GM12878 (cell line): ENCODE measurements around the gene POLR2B. TPM values are rescaled to one million over a fixed set of nuclear protein-coding genes. Genes with fewer than 3 reads are reported as not detected.

Source experiments
- BHLHE40 ChIP-seq, 2 experiments: fragments of 450-650 bp in 1 of 2; IDR thresholded peaks; 2 replicates each; pipeline ENCODE4 v1.6.1; 2011 to 2017; ENCODE audit warnings: low read depth in 2 of 2, borderline replicate concordance in 1 of 2, improper control_type of control experiment in 1 of 2, low read length in 1 of 2, mild to moderate bottlenecking in 1 of 2
- CBX5 ChIP-seq: sonication (generic); IDR thresholded peaks from 2 replicates; pipeline ENCODE4 v1.6.1; 2016; ENCODE audit warnings: low read depth, moderate library complexity, mild to moderate bottlenecking, inconsistent platforms
- CHD2 ChIP-seq: IDR thresholded peaks from 2 replicates; pipeline ENCODE4 v1.6.1; 2011; ENCODE audit warnings: low read depth, low read length, improper control_type of control experiment, borderline replicate concordance
- E4F1 ChIP-seq: fragments of 450-650 bp; IDR thresholded peaks from 2 replicates; pipeline ENCODE4 v1.6.1; 2018; ENCODE audit warnings: borderline replicate concordance, mild to moderate bottlenecking; ENCODE audit not compliant: partially characterized antibody
- LARP7 ChIP-seq: fragments of 450-650 bp; IDR thresholded peaks from 2 replicates; pipeline ENCODE4 v1.6.1; 2017; ENCODE audit warnings: mild to moderate bottlenecking
- NRF1 ChIP-seq: conservative IDR thresholded peaks from 2 replicates; pipeline ENCODE4 v1.6.1; 2011; ENCODE audit warnings: mild to moderate bottlenecking, low read depth, low read length, improper control_type of control experiment
- STAT1 ChIP-seq: fragments of 450-650 bp; conservative IDR thresholded peaks from 2 replicates; pipeline ENCODE4 v1.6.1; 2014; ENCODE audit warnings: antibody characterized with exemption, mild to moderate bottlenecking
- YY1 ChIP-seq: IDR thresholded peaks from 2 replicates; pipeline ENCODE4 v1.6.1; 2011; ENCODE audit warnings: low read depth, mild to moderate bottlenecking, low read length
- ZBTB11 ChIP-seq: fragments of 450-650 bp; formaldehyde crosslinking; IDR thresholded peaks from 2 replicates; pipeline ENCODE4 v1.5.0; 2022; ENCODE audit warnings: mild to moderate bottlenecking, missing genetic modification characterization
- ZBTB4 ChIP-seq: fragments of 450-650 bp; formaldehyde crosslinking; IDR thresholded peaks from 2 replicates; pipeline ENCODE4 v1.4.0; 2022; ENCODE audit warnings: mild to moderate bottlenecking, moderate library complexity
- polyA plus RNA-seq, 11 experiments: library from polyadenylated mRNA; depleted of rRNA in 4 of 11; unstranded in 6 of 11; stranded (reverse) in 5 of 11; fragments of >200 nt; fragmentation: Nextera tagmentation in 4 of 11; fragmentation: Illumina TruSeq in 1 of 11; extraction: Ambion mirVana in 4 of 11; extraction: Trizol in 1 of 11; gene quantifications; 1 replicate in 1 of 11; 2 replicates in 10 of 11; pipeline versions ENCODE4 v1.2.1 to v1.2.3, GENCODE V29; 2011 to 2016; ENCODE audit warnings: inconsistent platforms in 2 of 11, missing spikeins in 2 of 11, low read depth in 1 of 11
- total RNA-seq, 4 experiments: library from RNA; depleted of rRNA in 3 of 4; stranded (reverse); fragments of >200 nt in 3 of 4; fragmentation: Illumina TruSeq in 1 of 4; extraction: Trizol in 1 of 4; gene quantifications; 2 replicates each; pipeline versions ENCODE4 v1.2.1 to v1.2.3, GENCODE V29; 2013 to 2021
- TF ChIP-seq, protein P1 (sequence below): fragments of 150-350 bp; IDR thresholded peaks from 2 replicates; pipeline ENCODE4 v1.6.1; 2016; ENCODE audit warnings: low read depth, low read length
- TF ChIP-seq, protein P2 (sequence below): fragments of 450-650 bp; conservative IDR thresholded peaks from 2 replicates; pipeline ENCODE4 v1.6.1; 2017; ENCODE audit warnings: mild to moderate bottlenecking, moderate library complexity

The POLR2B gene
- total and polyA plus RNA-seq, 10 of the 15 experiments (the other 5 are each of a cell fraction or from before 2014, with no cell fraction given): 46.0 to 183 (median 99.2) TPM

GRCh38 chr4:56976837-56977320, 1.8 kb upstream of the POLR2B start (continued):
- TF ChIP-seq E4F1: peak; percentile 37
- no peak for TF ChIP-seq CHD2
- TF ChIP-seq BHLHE40 (IDR thresholded peaks at IDR 0.05; ENCODE audit: borderline replicate concordance in 1 of 2, low read depth in 2 of 2, low read length in 1 of 2): peak in 1 of 2 experiments; percentile 32; a peak in 1 of 4 replicates
- TF ChIP-seq ZBTB4 (CRISPR knock-in tag): no peak
- peak; percentile 20; the same call in 1 of the 2 replicates for TF ChIP-seq YY1
- TF ChIP-seq, protein P1, sequence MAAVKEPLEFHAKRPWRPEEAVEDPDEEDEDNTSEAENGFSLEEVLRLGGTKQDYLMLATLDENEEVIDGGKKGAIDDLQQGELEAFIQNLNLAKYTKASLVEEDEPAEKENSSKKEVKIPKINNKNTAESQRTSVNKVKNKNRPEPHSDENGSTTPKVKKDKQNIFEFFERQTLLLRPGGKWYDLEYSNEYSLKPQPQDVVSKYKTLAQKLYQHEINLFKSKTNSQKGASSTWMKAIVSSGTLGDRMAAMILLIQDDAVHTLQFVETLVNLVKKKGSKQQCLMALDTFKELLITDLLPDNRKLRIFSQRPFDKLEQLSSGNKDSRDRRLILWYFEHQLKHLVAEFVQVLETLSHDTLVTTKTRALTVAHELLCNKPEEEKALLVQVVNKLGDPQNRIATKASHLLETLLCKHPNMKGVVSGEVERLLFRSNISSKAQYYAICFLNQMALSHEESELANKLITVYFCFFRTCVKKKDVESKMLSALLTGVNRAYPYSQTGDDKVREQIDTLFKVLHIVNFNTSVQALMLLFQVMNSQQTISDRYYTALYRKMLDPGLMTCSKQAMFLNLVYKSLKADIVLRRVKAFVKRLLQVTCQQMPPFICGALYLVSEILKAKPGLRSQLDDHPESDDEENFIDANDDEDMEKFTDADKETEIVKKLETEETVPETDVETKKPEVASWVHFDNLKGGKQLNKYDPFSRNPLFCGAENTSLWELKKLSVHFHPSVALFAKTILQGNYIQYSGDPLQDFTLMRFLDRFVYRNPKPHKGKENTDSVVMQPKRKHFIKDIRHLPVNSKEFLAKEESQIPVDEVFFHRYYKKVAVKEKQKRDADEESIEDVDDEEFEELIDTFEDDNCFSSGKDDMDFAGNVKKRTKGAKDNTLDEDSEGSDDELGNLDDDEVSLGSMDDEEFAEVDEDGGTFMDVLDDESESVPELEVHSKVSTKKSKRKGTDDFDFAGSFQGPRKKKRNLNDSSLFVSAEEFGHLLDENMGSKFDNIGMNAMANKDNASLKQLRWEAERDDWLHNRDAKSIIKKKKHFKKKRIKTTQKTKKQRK: no peak
- TF ChIP-seq, protein P2, sequence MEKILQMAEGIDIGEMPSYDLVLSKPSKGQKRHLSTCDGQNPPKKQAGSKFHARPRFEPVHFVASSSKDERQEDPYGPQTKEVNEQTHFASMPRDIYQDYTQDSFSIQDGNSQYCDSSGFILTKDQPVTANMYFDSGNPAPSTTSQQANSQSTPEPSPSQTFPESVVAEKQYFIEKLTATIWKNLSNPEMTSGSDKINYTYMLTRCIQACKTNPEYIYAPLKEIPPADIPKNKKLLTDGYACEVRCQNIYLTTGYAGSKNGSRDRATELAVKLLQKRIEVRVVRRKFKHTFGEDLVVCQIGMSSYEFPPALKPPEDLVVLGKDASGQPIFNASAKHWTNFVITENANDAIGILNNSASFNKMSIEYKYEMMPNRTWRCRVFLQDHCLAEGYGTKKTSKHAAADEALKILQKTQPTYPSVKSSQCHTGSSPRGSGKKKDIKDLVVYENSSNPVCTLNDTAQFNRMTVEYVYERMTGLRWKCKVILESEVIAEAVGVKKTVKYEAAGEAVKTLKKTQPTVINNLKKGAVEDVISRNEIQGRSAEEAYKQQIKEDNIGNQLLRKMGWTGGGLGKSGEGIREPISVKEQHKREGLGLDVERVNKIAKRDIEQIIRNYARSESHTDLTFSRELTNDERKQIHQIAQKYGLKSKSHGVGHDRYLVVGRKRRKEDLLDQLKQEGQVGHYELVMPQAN: peak; percentile 58; the same call in 1 of the 2 replicates
- 0 out of 2 replicates have a peak, but pooled peaks have one; percentile 76 for TF ChIP-seq LARP7
- TF ChIP-seq NRF1: no peak
- 0 out of 2 replicates have a peak, but pooled peaks have one; percentile 41 for TF ChIP-seq CBX5
- TF ChIP-seq ZBTB11 (CRISPR knock-in tag): no peak
- TF ChIP-seq STAT1: no peak
